H54 (cell line): ENCODE measurements around the gene ZNF280D.

ENCODE experiments used
- DNase-seq: peaks from one replicate; pipeline ENCODE4 v3.0.0; 2011; ENCODE audit warnings: low spot score, mixed read lengths; ENCODE audit not compliant: insufficient read length
- FAIRE-seq: peaks from 3 replicates; lab custom pipeline; 2011; peaks lifted over from hg19 to GRCh38; lab: Jason Lieb, UNC
- POLR2A ChIP-seq: IDR thresholded peaks from 2 replicates; pipeline ENCODE4 v1.6.1; 2011; ENCODE audit warnings: low read depth, mild to moderate bottlenecking, low read length

ZNF280D gene

DNA sequence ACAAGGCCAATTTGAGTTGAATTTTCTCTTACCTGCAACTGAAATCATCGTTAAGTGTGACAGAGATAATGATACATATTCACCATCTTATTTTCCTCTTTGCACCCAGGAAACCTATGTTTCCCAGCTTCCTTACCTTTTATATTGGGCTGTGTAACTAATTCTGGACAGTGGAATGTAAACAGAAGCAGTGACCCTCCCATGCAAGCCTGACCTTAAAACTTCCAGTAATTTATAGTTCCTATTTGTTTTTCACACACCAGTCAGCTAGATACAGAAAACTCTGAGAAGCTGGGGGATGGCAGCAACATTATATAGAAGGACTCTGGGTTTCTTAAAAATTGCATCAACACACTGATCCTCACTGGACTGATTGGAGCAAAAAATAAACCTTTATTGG, 4.5 kb upstream of the ZNF280D start:
- FAIRE-seq, result no peak
- no peak for TF ChIP-seq POLR2A
- DNase-seq, result no peak

DNA sequence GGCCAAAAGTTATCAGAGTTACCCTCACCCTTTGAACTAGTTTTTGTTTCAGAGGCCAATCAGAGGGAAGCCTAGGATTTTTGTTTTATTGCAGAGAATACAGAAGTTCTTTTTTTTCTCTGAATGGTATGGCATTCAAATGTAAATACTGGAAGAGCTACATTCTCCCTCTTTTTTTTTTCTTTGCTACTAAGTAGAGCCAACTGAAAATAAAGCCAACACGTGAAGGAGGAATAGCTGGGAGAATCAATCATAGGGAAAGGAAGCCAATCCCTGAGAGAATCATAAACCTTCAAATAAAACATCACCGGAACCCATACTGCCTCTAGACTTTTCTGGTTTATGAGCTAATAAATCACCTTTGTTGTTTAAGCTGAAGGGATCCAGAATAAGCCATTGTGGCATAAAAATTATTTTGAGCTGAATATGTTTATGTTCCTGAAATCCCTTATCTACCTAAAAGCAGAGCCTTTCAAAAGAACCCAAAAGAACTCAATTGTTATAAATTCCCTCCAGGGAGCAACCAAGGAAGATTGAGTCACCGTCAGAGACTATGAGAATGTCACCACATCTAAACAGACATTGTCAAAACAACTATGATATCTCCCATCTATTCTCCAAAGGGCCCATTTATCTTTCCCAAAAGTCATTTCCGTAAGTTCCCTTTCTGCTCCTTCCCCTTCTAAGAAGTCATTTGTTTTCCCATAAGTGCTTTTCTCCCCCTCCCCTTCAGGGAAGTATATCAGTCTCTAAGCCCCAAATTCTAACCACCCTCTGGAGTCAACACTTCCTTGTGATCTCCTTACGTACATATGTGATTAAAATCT, 3.8 kb upstream of the ZNF280D start:
- no peak for TF ChIP-seq POLR2A
- no peak for DNase-seq
- FAIRE-seq, result no peak

DNA sequence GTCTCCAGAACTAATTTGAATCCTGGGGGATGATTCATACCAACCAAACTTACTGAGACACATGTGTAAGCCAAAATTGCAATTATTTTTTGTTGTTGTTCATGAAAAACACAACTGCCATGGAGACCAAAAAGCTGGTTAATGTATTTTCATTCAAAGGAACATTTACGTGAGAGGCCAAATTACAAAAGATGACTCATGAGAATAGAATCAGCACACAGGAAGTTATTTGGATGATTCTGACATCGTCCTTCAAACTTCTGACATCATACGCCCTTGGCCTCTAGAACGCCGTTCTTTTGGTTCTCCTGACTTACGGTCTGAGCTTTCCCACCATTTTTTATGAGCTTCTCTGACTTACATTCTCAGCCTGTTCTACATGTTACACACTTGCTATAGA, 3.0 kb upstream of the ZNF280D start:
- FAIRE-seq, result no peak
- no peak for DNase-seq
- no peak for TF ChIP-seq POLR2A

DNA sequence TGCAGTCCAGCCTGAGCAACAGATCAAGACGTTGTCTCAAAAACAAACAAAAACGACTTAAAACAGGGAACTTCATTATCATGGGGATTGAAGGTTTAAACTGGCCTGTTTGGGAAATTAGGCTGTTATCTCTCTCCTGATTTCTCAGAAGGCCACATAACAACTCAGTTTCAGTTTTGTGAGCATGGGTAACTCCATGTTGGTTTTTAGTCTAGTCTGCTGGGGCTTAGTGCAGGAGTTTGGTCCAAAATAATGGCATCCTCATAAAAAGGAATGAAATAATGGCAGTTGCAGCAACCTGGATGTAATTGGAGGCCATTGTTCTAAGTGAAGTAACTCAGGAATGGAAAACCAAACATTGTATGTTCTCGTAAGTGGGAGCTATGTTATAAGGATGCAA, 2.3 kb upstream of the ZNF280D start:
- FAIRE-seq (no peak), DNase-seq (no peak)
- no peak for TF ChIP-seq POLR2A

DNA sequence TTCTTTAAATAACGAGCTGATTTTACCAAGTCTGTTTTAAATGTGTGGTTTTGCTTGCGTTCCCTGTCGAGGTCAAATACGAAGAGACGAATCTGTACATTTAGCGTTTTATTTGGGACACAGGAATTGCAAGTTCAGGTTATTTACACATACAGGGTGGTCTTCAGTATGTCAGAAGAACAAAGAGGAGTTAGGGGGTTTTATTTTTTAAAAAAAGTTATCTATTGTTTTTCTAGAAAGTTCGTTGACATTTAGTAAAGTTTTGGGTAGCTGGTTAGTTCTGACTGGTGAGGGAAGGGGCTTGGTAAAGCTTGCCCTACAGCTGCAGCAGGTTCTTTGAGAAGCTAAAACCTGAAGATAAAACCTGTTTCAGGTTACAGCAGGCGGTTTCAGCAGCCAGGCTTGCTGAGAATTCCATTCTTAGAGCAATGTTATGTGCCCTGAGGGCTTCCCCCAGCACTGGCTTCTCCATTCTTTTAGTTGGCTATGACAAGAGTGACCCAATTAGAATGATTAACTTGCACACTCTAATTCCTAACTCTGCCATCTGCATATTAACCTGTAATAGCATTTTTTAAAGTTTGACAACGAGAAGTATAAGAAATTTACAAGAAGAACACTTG, 815 bp upstream of the ZNF280D start:
- TF ChIP-seq POLR2A, result no peak
- FAIRE-seq, result no peak
- no peak for DNase-seq

DNA sequence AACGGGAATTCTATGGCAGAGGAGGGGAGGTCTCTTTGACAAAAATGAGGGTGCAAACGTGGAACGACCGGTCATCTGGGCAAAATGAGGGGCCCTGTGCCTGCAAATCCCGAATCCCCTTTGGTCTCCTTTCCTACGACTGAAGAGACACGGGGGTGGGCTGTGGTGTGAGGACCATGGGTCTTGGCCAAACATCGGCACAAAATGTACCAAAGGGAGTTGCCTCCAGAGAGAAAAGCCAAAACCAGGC, 498 bp downstream of the ZNF280D start:
- no peak for TF ChIP-seq POLR2A
- DNase-seq (no peak), FAIRE-seq (no peak)

DNA sequence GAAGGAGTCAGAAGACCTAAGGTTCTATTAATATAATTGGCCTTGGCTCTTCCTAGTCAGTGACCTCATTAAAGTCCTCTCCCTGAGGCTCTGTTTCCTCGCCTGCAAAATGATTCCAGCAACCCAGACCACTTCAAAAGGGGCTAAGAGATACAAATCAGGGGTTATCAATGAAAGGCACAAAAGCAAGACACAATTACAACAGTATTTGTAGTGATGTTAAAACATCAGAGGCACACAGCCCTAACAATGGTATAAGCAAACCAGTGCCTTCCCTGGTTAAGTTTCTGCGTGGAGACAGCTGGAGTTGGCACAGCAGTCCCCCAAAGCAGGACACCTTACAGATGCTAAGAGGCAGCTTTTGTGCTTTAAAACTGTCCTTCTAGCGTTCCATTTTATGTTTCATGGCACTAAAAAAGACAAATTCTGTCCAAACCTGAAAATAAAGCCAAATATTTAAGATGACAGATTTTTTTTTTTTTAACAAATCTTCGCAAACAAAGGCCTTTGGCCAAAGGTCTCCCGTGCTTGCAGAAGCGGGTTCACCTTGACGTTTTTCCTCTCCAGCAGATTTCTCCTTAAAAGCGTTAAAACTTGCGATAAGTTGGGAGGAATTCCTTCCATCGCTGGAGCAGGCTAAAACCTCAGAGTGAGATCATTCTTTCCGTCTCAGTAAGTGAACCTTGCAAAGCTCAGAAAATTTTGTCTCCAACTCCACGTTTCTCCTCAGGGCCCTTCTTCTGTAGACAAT, 999 bp downstream of the ZNF280D start:
- FAIRE-seq, result no peak
- DNase-seq, result no peak
- no peak for TF ChIP-seq POLR2A

DNA sequence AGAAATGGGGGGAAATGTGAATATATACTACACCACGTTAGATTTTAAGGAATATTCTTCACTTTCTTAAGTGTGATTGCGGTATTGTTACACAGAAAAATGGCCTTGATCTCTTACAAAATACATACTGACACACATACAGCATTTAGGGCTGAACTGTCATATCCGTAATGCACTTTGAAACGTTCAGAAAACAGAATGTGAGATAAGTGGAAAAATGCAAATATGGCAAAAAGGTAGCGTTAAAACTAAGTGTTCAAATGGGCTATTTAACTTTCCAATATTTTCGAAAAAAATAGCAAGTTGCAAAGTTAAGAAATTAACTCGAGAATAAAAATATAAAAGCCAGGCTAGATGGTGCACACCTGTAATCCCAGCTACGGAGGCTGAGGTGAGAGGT, 1.8 kb downstream of the ZNF280D start:
- TF ChIP-seq POLR2A, result no peak
- FAIRE-seq (no peak), DNase-seq (no peak)

DNA sequence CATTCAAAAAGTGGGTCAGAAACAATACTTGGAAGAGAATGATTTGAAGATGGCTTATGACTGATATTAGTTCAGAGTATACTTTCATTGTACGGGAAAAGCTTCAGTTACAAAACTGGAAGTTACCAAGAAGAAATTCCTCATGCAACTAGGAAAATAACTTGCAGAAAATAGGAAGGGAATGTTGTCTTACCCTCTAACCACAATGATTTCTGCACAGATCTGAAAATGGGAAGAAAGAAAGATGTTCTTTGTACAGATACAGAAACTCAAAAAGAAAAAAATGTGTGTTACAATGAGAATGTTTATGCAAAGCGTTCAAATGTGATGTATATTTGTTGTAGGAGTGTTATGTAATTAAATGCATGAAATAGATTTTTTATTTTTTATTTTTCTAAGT, 3.7 kb downstream of the ZNF280D start:
- DNase-seq (no peak), FAIRE-seq (no peak)
- TF ChIP-seq POLR2A, result no peak

DNA sequence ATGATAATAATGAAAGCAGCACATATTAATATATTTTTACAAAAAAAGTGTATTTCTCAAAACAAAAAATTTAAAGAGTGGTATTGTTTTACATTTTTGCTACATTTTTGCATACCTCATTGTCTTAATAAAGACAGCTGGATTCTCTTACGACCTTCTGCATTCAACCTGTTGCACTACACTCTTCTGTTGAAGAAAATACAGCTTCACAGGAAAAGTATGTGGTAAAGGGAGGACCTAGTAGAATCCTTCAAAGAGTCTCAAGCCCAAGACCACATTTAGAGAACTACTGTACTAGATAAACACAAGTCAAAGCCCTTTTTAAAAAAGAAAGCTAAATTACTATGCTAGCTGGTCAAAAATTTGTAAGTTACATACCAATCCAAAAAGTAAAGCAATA, 7.9 kb downstream of the ZNF280D start:
- FAIRE-seq (no peak), DNase-seq (no peak)
- TF ChIP-seq POLR2A, result no peak

DNA sequence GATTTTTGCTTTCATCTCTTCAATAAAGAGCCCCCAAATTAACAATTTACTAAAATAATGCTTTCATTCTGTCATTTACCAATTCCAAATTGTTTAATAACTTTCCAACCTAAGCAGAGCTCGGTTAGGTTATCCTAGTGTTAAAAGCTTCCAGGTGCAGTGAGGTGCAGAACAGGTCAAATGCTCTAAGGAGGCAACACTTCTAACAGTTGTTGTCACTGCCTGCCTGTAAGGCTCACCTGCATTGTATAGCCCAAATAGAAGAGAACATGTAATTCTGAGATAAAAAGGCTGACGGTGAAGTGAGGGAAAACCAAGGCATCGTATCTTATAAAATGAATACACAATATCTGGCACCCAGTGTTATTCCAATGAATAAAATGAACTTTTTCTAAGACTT, 9.1 kb downstream of the ZNF280D start:
- FAIRE-seq (no peak), DNase-seq (no peak)
- TF ChIP-seq POLR2A, result no peak

DNA sequence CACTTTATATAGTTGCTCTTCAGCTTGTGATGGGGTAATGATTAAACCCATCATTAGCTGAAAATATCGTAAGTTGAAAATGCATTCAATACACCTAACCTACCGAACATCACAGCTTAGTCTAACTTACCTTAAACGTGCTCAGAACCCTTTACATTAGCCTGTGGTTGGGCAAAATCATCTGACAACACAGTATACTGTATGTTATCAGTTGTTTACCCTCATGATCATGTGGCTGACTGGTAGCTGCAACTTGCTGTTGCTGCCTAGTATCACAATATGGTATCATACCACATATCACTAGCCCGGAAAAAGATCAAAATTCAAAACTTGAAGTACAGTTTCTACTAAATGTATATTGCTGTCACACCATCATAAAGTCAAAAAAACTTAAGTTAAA, 9.5 kb downstream of the ZNF280D start:
- FAIRE-seq (no peak), DNase-seq (no peak)
- TF ChIP-seq POLR2A, result no peak

DNA sequence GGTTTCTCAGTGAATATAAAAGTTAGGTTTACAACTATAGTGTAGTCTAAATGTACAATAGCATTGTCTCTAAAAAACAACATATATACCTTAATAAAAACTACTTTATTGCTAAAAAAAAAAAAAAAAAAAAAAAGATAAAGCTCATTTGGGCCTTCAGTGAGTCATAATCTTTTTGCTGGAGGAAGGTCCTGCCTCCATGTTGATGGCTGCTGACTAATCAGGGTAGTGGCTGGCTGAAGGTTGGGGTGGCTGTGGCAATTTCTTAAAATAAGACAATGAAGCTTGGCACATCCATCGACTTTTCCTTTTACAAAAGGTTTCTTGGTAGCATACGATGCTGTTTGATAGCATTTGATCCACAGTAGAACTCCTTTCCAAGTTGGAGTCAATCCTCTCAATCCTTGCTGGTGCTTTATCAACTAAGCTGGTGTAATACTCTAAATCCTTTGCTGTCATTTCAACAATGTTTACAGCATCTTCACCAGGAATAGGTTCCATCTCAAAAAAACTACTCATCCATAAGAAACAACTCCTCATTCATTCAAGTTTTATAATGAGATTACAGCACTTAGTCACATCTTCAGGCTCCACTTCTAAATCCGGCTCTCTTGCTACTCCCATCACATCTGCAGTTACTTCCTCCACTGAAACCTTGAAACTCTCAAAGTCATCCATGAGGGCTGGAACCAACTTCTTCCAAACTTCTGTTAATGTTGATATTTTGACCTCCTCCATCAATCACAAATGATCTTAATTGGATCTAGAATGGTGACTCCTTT, 13.3 kb downstream of the ZNF280D start:
- no peak for DNase-seq
- FAIRE-seq, result no peak
- no peak for TF ChIP-seq POLR2A
